Measurements from ENCODE around the gene S100A11. TPM values are rescaled to one million over a fixed set of nuclear protein-coding genes. Genes with fewer than 3 reads are reported as not detected.
A peak's percentile ranks its signal among the peaks of the same experiment; 100 is the strongest.

S100A11 gene
- total and polyA plus RNA-seq, 9 of the 15 experiments (the other 6 are each of a cell fraction or from before 2014, with no cell fraction given) = 131 to 808 (median 235) TPM

DNA sequence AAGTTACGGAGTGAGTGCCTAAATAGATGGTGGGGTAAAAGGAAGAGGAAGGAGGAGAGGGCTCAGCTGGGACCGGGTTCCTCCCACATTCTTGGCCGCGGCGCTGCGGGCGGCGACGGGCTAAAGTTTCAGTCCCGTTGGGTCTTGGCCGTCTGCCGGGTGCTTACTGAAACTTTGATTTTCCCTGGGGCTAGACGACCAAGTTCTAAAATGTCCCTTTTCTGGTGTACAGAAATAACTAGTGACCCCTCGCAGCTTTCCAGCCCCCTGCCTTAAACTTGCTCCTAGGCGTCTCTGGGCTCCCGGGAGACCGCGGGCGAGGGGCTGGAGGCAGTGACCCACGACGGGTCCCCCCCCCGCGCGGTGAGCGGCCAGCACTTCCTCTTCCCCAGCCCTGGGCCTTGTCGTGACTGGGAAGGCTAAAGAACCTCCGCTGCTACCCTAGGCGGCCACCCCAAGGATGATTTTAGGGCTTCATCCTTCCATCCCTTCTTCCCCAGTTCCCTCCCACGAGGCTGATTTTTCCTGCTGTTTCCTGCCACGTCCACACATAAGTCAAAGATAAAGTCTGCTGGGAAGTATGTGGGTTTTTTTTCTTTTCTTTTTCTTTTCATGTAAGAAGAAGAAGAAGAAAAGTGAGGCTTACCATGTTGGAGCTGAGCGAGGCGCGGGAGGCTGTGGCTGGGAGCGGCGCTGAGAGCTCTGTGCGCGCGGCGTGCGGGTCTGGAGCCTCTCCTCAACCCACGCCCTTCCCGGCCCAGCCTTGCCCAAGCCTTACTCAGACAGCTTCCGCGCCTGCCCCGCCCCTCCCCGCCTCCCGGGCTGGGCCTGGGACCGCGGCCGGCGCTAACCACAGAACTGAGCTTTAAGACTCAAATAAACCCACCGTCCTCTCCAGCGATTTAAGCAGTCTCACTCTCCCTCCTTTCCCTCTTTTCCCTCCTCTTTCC is at the start of gene S100A11 (continued):
- TF ChIP-seq, protein P1, sequence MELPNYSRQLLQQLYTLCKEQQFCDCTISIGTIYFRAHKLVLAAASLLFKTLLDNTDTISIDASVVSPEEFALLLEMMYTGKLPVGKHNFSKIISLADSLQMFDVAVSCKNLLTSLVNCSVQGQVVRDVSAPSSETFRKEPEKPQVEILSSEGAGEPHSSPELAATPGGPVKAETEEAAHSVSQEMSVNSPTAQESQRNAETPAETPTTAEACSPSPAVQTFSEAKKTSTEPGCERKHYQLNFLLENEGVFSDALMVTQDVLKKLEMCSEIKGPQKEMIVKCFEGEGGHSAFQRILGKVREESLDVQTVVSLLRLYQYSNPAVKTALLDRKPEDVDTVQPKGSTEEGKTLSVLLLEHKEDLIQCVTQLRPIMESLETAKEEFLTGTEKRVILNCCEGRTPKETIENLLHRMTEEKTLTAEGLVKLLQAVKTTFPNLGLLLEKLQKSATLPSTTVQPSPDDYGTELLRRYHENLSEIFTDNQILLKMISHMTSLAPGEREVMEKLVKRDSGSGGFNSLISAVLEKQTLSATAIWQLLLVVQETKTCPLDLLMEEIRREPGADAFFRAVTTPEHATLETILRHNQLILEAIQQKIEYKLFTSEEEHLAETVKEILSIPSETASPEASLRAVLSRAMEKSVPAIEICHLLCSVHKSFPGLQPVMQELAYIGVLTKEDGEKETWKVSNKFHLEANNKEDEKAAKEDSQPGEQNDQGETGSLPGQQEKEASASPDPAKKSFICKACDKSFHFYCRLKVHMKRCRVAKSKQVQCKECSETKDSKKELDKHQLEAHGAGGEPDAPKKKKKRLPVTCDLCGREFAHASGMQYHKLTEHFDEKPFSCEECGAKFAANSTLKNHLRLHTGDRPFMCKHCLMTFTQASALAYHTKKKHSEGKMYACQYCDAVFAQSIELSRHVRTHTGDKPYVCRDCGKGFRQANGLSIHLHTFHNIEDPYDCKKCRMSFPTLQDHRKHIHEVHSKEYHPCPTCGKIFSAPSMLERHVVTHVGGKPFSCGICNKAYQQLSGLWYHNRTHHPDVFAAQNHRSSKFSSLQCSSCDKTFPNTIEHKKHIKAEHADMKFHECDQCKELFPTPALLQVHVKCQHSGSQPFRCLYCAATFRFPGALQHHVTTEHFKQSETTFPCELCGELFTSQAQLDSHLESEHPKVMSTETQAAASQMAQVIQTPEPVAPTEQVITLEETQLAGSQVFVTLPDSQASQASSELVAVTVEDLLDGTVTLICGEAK (IDR thresholded peaks at IDR 0.05) = 0 out of 2 replicates have a peak, but pooled peaks have one; percentile 28
- TF ChIP-seq, protein P1 (CRISPR knock-in tag; IDR thresholded peaks at IDR 0.05) = no peak
- 0 out of 2 replicates have a peak, but pooled peaks have one; percentile 20 for TF ChIP-seq GATAD2A (IDR thresholded peaks at IDR 0.05)
- no peak for TF ChIP-seq ZNF668 (CRISPR knock-in tag; IDR thresholded peaks at IDR 0.05)
- TF ChIP-seq SAFB2 (IDR thresholded peaks at IDR 0.05; ENCODE audit: borderline replicate concordance, low read depth, low read length, severe bottlenecking) = no peak
- 0 out of 2 replicates have a peak, but pooled peaks have one; percentile 15 for TF ChIP-seq MBD2 (IDR thresholded peaks at IDR 0.05; ENCODE audit: borderline replicate concordance, low read depth)
- TF ChIP-seq RBM25 (IDR thresholded peaks at IDR 0.05; ENCODE audit: low read depth, low read length, severe bottlenecking) = no peak
- TF ChIP-seq SMAD1 (IDR thresholded peaks at IDR 0.05; ENCODE audit: low read depth, low read length, partially characterized antibody) = no peak
- TF ChIP-seq HEY1 (CRISPR knock-in tag; IDR thresholded peaks at IDR 0.05; ENCODE audit: borderline replicate concordance) = no peak; the same call in 1 of the 2 replicates
- TF ChIP-seq STAT5A (IDR thresholded peaks at IDR 0.05; ENCODE audit: borderline replicate concordance, low read length) = no peak
- TF ChIP-seq KHSRP (IDR thresholded peaks at IDR 0.05) = no peak
- TF ChIP-seq, protein P2, sequence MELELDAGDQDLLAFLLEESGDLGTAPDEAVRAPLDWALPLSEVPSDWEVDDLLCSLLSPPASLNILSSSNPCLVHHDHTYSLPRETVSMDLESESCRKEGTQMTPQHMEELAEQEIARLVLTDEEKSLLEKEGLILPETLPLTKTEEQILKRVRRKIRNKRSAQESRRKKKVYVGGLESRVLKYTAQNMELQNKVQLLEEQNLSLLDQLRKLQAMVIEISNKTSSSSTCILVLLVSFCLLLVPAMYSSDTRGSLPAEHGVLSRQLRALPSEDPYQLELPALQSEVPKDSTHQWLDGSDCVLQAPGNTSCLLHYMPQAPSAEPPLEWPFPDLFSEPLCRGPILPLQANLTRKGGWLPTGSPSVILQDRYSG (tag; conservative IDR thresholded peaks at IDR 0.05; ENCODE audit: low read depth) = no peak
- no peak for TF ChIP-seq ARID2 (IDR thresholded peaks at IDR 0.05)
- no peak for TF ChIP-seq NCOA2 (IDR thresholded peaks at IDR 0.05; ENCODE audit: partially characterized antibody in 2 of 2)
- no peak for TF ChIP-seq MXI1 (IDR thresholded peaks at IDR 0.05; ENCODE audit: low read depth, low read length)
- no peak for TF ChIP-seq ESRRB (CRISPR knock-in tag; IDR thresholded peaks at IDR 0.05; ENCODE audit: borderline replicate concordance)
- no peak; the same call in 1 of the 2 replicates for TF ChIP-seq SMARCA4 (IDR thresholded peaks at IDR 0.05)
- TF ChIP-seq ZKSCAN3 (CRISPR knock-in tag; IDR thresholded peaks at IDR 0.05) = no peak
